B cell (primary cell): ENCODE measurements around the gene AMD1. TPM values are rescaled to one million over a fixed set of nuclear protein-coding genes. Genes with fewer than 3 reads are reported as not detected.

Experiments
- ATAC-seq: fragments of 200-7000 bp; cut with Tn5 transposase; one replicate; pipeline ENCODE4 v1.10.0; 2021; ENCODE audit warnings: low read depth, mild to moderate bottlenecking, moderate number of reproducible peaks, moderate library complexity
- CTCF ChIA-PET: fragments of 350-600 bp; sonication (Branson Sonifier 250); formaldehyde crosslinking; loops from one replicate; lab custom pipeline; 2021; ENCODE audit warnings: antibody characterized with exemption, inconsistent platforms; lab: Charles Lee
- POLR2A ChIA-PET: fragments of 350-600 bp; sonication (Branson Sonifier 250); formaldehyde crosslinking; loops from one replicate; lab custom pipeline; 2021; ENCODE audit warnings: antibody characterized with exemption; lab: Charles Lee
- DNase-seq: peaks from one replicate; pipeline ENCODE4 v3.0.0; 2013
- H2AFZ ChIP-seq: 2 replicates; pipeline ENCODE4 v1.6.1; 2012; ENCODE audit warnings: mild to moderate bottlenecking, low read depth, low read length; ENCODE audit not compliant: insufficient read depth, poor library complexity, severe bottlenecking
- H3K27ac ChIP-seq, 2 donors: 1 replicate in 1 of 2; 2 replicates in 1 of 2; pipeline ENCODE4 v1.5.1; 2012 to 2013; ENCODE audit warnings: low read length in 2 of 2, mild to moderate bottlenecking in 2 of 2, moderate library complexity in 1 of 2
- H3K27me3 ChIP-seq, 4 experiments: fragments of 200-600 bp in 1 of 4; sonication (generic) in 1 of 4; replicated peaks in 1 of 4; 1 replicate in 2 of 4; 2 replicates in 2 of 4; pipeline versions ENCODE4 v1.6.1 to v1.7.0; 2013 to 2016; ENCODE audit warnings: low read length in 3 of 4, mild to moderate bottlenecking in 2 of 4, mixed read lengths in 1 of 4, moderate library complexity in 1 of 4; ENCODE audit not compliant: insufficient read depth in 4 of 4, control insufficient read depth in 3 of 4; ENCODE audit errors: control extremely low read depth in 1 of 4
- H3K36me3 ChIP-seq, 2 experiments: replicated peaks in 1 of 2; 1 replicate in 1 of 2; 2 replicates in 1 of 2; pipeline versions ENCODE4 v1.6.1 to v1.7.1; 2013; ENCODE audit warnings: low read length in 1 of 2; ENCODE audit not compliant: insufficient read depth in 2 of 2, control insufficient read depth in 1 of 2; ENCODE audit errors: control extremely low read depth in 1 of 2, extremely low read depth in 1 of 2
- H3K4me1 ChIP-seq, 2 donors: fragments of 200-600 bp in 1 of 2; sonication (generic) in 1 of 2; 1 replicate in 1 of 2; 2 replicates in 1 of 2; pipeline versions ENCODE4 v1.5.1 to v1.6.1; 2013 to 2017; ENCODE audit warnings: low read length in 2 of 2; ENCODE audit not compliant: control insufficient read depth in 2 of 2, insufficient read depth in 2 of 2
- H3K4me2 ChIP-seq: replicated peaks from 2 replicates; pipeline ENCODE3; 2012; ENCODE audit warnings: mild to moderate bottlenecking, low read depth, low read length; ENCODE audit not compliant: poor library complexity, severe bottlenecking
- H3K4me3 ChIP-seq, 5 experiments: fragments of 200-600 bp in 1 of 5; sonication (generic) in 1 of 5; 1 replicate in 3 of 5; 2 replicates in 2 of 5; pipeline versions ENCODE4 v1.5.1 to v1.7.0; 2011 to 2016; ENCODE audit warnings: low read length in 4 of 5, mild to moderate bottlenecking in 4 of 5, low read depth in 2 of 5, control low read depth in 1 of 5, moderate library complexity in 1 of 5; ENCODE audit not compliant: insufficient read depth in 1 of 5; ENCODE audit errors: control extremely low read depth in 1 of 5, extremely low read depth in 1 of 5
- H3K79me2 ChIP-seq: fragments of 200-600 bp; sonication (generic); one replicate; pipeline ENCODE4 v1.6.0; 2016; ENCODE audit warnings: low read length; ENCODE audit not compliant: control insufficient read depth, insufficient read depth
- H3K9ac ChIP-seq: fragments of 200-600 bp; sonication (generic); 2 replicates; pipeline ENCODE4 v1.6.1; 2017; ENCODE audit warnings: mild to moderate bottlenecking, low read length, moderate library complexity
- H3K9me3 ChIP-seq, 3 donors: one replicate each; pipeline versions ENCODE4 v1.6.1 to v1.7.1; 2013; ENCODE audit warnings: low read length in 2 of 3; ENCODE audit not compliant: control insufficient read depth in 2 of 3, insufficient read depth in 1 of 3; ENCODE audit errors: control extremely low read depth in 1 of 3
- H4K20me1 ChIP-seq: 2 replicates; pipeline ENCODE4 v1.6.0; 2012; ENCODE audit warnings: mild to moderate bottlenecking, low read length; ENCODE audit not compliant: insufficient read depth, control insufficient read depth, poor library complexity, severe bottlenecking
- H3K27ac Mint-ChIP-seq: one replicate; pipeline ENCODE4 v1.8.0; 2021; ENCODE audit warnings: mixed read lengths
- H3K27me3 Mint-ChIP-seq: one replicate; pipeline ENCODE4 v1.8.0; 2021; ENCODE audit warnings: mixed read lengths
- H3K4me1 Mint-ChIP-seq: one replicate; pipeline ENCODE4 v1.8.0; 2021; ENCODE audit warnings: mixed read lengths
- H3K4me3 Mint-ChIP-seq: one replicate; pipeline ENCODE4 v1.8.0; 2021; ENCODE audit warnings: mixed read lengths
- H3K9me3 Mint-ChIP-seq: one replicate; pipeline ENCODE4 v1.8.0; 2022; ENCODE audit warnings: mixed read lengths; ENCODE audit not compliant: insufficient read depth
- CTCF ChIP-seq: fragments of 200-600 bp; IDR thresholded peaks from one replicate; pipeline ENCODE4 v1.8.0; 2022; ENCODE audit warnings: antibody characterized with exemption, mild to moderate bottlenecking
- EZH2 ChIP-seq: IDR thresholded peaks from 2 replicates; pipeline ENCODE4 v1.6.1; 2012; ENCODE audit warnings: borderline replicate concordance, low read depth, mild to moderate bottlenecking, moderate library complexity, low read length; ENCODE audit not compliant: insufficient read depth, poor library complexity, severe bottlenecking
- WGBS: methylation state at CpG from one replicate; pipeline ENCODE4 v1.1.5; 2013; ENCODE audit warnings: missing lambda C conversion rate; ENCODE audit not compliant: insufficient coverage; 5-methylcytosine and 5-hydroxymethylcytosine counted together
- intact Hi-C: fragments of 100-400 bp; cut with micrococcal nuclease; formaldehyde crosslinking; loops from one replicate; pipeline ENCODE4 v1.10.0; 2022
- polyA plus RNA-seq: library from polyadenylated mRNA; depleted of rRNA; stranded (reverse); fragments of >200 nt; gene quantifications from 2 replicates; pipeline ENCODE4 v1.2.3, GENCODE V29; 2012
- total RNA-seq, 2 donors: library from RNA; stranded (reverse); fragments of 120-200 nt in 1 of 2; gene quantifications; 1 replicate in 1 of 2; 2 replicates in 1 of 2; pipeline versions ENCODE4 v1.2.3 to v1.2.4, GENCODE V29; 2013 to 2022

Gene AMD1
- total and polyA plus RNA-seq, 2 donors (not counting 1 experiment from before 2014, with no cell fraction given) = 49.8 to 56.8 TPM

- no peak overlapping the region for H3K27ac ChIP-seq
- intact Hi-C loops = no loop called here
- H3K27me3 ChIP-seq = no peaks in the 10 kb centered on the region
- H3K4me1 ChIP-seq = peaks cover 76 to 83% of the 10 kb centered on the region in 2 donors
- ChIA-PET CTCF (interaction anchor here (1.1 to 2.6 kb wide), 4 partner anchors 69 to 355 kb away, joined by 3 to 12 read pairs (median 3); no protein-coding TSS in a partner anchor), POLR2A (no interaction called here)
- no peak overlapping the region for H2AFZ ChIP-seq
- no peaks in the 10 kb centered on the region for H3K9me3 Mint-ChIP-seq
- peak overlapping the region; percentile 23 for H3K4me2 ChIP-seq
- H3K9ac ChIP-seq = no peak overlapping the region
- H3K79me2 ChIP-seq = peaks cover 100% of the 10 kb centered on the region
- no peak overlapping the region for H3K4me3 ChIP-seq
- peaks cover 91% of the 10 kb centered on the region for H4K20me1 ChIP-seq
- no peaks in the 10 kb centered on the region for H3K36me3 ChIP-seq
- no peak overlapping the region for H3K27ac Mint-ChIP-seq
- H3K27me3 Mint-ChIP-seq = no peaks in the 10 kb centered on the region
- TF ChIP-seq CTCF = no peak
- TF ChIP-seq EZH2 = no peak
- H3K9me3 ChIP-seq = no peaks in the 10 kb centered on the region
- ATAC-seq (no peak), DNase-seq (no peak)
- WGBS = 57% methylated on average over 5 of the region's 9 CpGs
- H3K4me3 Mint-ChIP-seq = peak overlapping the region; percentile 35
- H3K4me1 Mint-ChIP-seq = peaks cover 88% of the 10 kb centered on the region
These were observed 7.1 kb downstream of the AMD1 start for GRCh38 chr6:110881546-110882273.

- Histone ChIP-seq H3K9ac (no peak overlapping the region), H3K79me2 (peaks cover 100% of the 10 kb centered on the region), H3K27ac (no peak overlapping the region), H3K9me3 (no peaks in the 10 kb centered on the region), H3K4me1 (peaks cover 71 to 79% of the 10 kb centered on the region in 2 donors), H3K4me3 (no peak overlapping the region), H4K20me1 (peaks cover 91% of the 10 kb centered on the region), H3K27me3 (no peaks in the 10 kb centered on the region), H2AFZ (no peak overlapping the region), H3K36me3 (no peaks in the 10 kb centered on the region), H3K4me2 (peak overlapping the region; percentile 23)
- ChIA-PET CTCF (interaction anchor here (1.1 to 2.6 kb wide), 4 partner anchors 69 to 355 kb away, joined by 3 to 12 read pairs (median 3); no protein-coding TSS in a partner anchor), POLR2A (no interaction called here)
- H3K4me3 Mint-ChIP-seq = peak overlapping the region; percentile 35
- peaks cover 87% of the 10 kb centered on the region for H3K4me1 Mint-ChIP-seq
- WGBS = no CpG with 5 or more reads among the region's 1 CpG
- no peaks in the 10 kb centered on the region for H3K9me3 Mint-ChIP-seq
- H3K27me3 Mint-ChIP-seq = no peaks in the 10 kb centered on the region
- DNase-seq (no peak), ATAC-seq (no peak)
- TF ChIP-seq EZH2 = no peak
- no peak for TF ChIP-seq CTCF
- peak overlapping the region; percentile 11 for H3K27ac Mint-ChIP-seq
- intact Hi-C loops = no loop called here
These were observed 7.7 kb downstream of the AMD1 start for GRCh38 chr6:110882274-110882619.
